Panc1 (cell line): Measurements from ENCODE around the gene PPP2R3A.

Experiments
- REST ChIP-seq, 2 experiments: IDR thresholded peaks; 2 replicates each; pipeline ENCODE4 v1.6.1; 2011 to 2012; ENCODE audit warnings: low read depth in 2 of 2, control low read depth in 1 of 2, low read length in 1 of 2, mild to moderate bottlenecking in 1 of 2, moderate library complexity in 1 of 2; ENCODE audit not compliant: insufficient read depth in 1 of 2
- SIN3A ChIP-seq: IDR thresholded peaks from 2 replicates; pipeline ENCODE4 v1.6.1; 2012; ENCODE audit warnings: low read depth, mild to moderate bottlenecking, low read length, moderate library complexity, borderline replicate concordance; ENCODE audit not compliant: insufficient read depth
- TCF7L2 ChIP-seq: IDR thresholded peaks from 2 replicates; pipeline ENCODE4 v1.6.1; 2011; ENCODE audit warnings: mild to moderate bottlenecking, low read depth, low read length, inconsistent platforms
- TF ChIP-seq, protein P1 (sequence below): fragments of 450-650 bp; IDR thresholded peaks from 2 replicates; pipeline ENCODE4 v1.5.1; 2017; ENCODE audit warnings: mild to moderate bottlenecking

DNA sequence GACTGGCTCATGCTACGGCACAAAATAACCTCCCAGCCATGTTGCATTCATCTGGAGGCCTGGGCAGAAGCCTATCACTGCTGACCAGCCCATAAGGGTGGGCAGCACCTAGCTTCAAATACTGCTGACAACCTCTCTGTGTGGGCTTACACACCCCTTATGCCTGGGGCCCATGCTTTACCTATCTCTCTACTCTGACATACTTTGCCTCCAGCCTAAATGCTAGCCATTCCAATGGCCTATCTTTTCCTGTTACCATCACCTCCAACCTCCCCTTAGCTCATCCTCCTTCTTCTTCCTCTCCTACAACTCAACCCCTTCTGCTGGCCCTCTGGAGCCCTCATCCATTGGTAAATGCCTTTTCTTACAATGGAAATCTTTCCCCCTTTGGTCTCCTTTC lies 41.0 kb upstream of the PPP2R3A start:
- TF ChIP-seq, protein P1, sequence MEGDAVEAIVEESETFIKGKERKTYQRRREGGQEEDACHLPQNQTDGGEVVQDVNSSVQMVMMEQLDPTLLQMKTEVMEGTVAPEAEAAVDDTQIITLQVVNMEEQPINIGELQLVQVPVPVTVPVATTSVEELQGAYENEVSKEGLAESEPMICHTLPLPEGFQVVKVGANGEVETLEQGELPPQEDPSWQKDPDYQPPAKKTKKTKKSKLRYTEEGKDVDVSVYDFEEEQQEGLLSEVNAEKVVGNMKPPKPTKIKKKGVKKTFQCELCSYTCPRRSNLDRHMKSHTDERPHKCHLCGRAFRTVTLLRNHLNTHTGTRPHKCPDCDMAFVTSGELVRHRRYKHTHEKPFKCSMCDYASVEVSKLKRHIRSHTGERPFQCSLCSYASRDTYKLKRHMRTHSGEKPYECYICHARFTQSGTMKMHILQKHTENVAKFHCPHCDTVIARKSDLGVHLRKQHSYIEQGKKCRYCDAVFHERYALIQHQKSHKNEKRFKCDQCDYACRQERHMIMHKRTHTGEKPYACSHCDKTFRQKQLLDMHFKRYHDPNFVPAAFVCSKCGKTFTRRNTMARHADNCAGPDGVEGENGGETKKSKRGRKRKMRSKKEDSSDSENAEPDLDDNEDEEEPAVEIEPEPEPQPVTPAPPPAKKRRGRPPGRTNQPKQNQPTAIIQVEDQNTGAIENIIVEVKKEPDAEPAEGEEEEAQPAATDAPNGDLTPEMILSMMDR: no peak
- TF ChIP-seq REST (IDR thresholded peaks at IDR 0.05; ENCODE audit: insufficient read depth in 1 of 2, low read depth in 2 of 2, low read length in 1 of 2) (no peak), SIN3A (no peak), TCF7L2 (no peak)
